GM18873 (cell line): Measurements from ENCODE around the gene FAM199X.
A peak's percentile ranks its signal among the peaks of the same experiment; 100 is the strongest.

ENCODE experiments used
- ATAC-seq: cut with Tn5 transposase; IDR thresholded peaks from one replicate; pipeline ENCODE4 v1.9.1; 2021; ENCODE audit warnings: mild to moderate bottlenecking, moderate library complexity, moderate number of reproducible peaks; ENCODE audit not compliant: unreplicated experiment, low FRiP score

FAM199X gene

DNA sequence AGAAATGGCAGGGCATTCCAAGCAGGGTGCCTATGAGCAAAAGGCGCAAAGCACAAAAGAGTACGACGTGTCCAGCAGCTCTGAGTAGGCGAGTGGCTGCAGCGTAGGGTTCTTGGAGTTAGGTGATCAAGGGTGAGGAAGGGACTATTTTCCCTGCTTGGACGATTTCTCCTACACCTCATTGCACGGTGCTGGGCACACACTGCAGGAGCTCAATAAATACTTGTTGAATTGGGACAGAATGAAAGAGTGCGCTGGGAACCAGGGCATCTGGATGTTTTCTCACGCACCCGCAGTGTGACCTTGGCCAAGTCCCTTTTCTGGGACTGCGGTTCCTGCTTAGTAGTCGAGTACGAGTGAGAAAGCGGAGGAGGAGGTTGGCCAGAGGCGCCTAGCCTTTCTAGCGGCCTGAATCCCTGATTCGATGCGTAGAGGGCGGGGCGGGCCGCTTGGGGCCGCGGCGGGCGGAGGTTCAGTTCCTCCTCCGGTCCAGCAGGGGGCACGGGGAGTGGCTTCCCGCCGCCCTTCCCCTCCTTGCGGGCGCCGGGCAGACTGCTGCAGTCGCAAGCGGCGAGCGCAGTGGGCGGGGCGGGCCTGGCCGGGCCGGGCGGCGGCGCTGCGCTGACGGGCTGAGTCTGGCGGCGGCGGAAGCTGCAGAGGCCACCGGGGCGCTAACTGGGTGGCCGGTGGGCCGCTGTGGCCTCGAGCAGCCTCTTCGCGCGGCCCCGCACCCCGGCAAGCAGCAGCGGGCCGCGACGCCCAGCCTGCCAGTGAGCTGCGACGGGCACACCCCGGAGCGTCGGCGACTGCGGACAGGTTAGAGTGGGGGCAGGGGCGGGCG lies at the start of gene FAM199X:
FAM199X (plus strand) TSS at position 560 of the 841 bp plus-strand sequence. CDS start 333 bp downstream, outside the sequence.
- peak; percentile 90 for ATAC-seq

DNA sequence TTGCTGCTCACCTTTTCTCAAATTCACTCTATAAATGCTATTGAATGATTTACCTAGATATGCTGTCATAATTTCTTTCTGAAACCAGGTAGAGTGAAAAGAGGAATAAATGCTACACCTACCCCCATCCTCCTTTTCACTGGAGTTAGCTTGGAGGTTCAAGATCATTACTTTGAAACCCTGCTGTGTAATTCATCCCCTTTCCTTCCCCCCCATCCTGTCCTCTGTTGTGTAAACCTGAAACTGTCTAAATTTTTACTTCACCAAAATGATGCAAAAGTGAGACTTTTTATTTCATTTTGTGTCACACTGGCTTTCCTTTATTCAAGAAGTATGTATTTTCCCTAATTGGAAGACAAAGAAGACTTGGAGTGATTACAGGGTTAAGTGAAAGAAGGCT lies 48.5 kb upstream of the FAM199X start:
- no peak for ATAC-seq

DNA sequence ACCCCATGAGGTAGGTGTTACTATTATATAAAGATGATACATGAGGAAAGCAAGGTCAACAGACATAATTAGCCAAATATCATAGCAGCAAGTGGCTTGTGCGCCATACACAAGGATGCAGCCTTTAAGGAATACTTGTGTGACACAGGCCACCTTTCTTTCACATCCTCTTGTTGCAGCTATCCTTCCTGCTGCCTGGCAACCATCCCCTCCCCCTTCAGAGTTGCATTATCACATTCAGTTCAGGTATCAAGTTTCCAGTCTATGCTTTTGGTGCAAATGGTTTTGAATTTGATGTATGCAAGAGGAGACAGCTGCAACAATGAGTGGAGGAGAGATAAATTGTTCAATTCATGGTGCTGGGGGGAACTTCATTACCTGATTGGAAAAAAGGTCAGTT lies 47.5 kb upstream of the FAM199X start:
- ATAC-seq: no peak

DNA sequence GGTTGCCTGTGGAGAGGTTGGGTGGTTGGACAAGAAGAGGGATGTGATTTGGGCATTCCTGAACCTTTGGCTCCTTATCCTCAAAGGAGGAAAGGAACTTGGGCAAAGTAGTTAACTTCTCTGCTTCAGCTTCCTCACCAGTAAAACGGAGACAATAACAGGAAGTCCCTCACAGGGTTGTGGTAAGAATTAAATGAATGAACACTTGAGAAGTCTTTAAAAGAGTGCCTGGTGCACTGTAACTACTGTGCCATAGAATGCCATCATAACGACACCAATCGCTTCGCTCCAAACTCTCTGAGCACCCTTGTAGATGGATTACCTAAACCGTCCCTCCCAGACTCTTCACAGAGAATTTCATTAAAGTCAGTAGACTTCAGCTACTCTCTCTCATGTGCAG lies 43.4 kb upstream of the FAM199X start:
- no peak for ATAC-seq

DNA sequence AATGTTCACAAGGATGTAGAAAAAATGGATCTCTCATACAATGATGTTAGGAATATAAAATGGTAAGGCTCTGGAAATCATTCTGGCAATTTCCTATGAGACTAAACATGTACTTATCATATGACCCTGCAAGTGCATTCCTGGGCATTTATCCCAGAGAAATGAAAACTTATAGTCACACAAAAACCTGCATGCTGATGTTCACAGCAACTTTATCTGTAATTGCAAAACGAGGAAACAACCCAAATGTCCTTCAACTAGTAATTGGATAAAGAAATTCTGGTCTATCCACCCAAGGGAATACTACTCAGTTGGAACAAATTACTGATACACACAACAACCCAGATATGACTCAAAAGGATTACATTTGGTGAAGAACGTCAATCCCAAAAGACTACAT lies 39.4 kb upstream of the FAM199X start:
- no peak for ATAC-seq

DNA sequence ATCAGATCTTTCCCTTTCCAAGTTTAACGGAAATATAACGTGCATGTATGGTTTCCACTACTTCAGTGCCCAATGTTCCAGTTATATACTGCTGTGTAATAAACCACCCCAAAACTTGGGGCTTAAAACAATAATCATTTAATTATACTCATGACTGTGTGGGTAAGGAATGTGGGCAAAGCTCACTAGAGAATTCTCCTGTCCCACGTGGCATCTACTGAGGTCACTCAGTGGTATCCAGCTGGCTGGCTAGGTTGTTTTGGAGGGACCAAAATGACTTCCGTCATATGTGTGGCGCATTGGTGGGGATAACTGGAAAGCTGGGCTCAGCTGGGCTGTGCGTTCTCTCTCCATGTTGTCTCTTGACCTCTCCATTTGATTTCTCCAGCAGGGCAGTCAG lies 35.4 kb upstream of the FAM199X start:
- ATAC-seq: no peak

DNA sequence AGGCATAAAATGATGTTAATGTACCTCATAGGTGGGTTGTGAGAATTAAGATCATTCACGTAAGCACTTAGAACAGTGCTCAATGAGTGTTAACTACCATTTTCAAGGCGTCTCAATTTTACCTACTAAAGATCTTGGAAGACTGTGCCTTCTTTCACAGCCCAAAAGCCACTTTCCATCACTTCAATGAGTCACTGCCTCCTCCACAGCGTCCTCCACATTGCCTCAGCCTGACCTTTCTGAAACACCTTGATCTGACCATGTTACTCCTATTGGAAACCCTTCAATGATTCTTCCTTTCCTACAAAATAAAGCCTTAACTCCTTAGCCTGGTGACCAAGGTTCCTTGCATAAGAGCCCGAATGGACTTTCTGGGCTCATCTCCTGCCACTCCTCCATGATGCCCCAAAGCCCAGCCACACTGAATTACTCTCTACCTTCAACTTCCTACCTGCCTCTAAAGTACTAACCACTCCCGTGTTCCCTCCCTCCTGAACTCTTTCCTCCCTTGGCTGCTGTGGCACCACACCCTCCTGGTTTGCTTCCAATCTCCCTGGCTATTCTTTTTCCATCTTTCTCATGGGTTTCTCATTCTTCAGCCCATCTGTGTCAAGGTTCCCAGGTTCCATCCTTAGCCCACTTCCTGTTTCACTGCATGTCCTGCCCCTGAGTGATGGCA lies 31.5 kb upstream of the FAM199X start:
- ATAC-seq: no peak

DNA sequence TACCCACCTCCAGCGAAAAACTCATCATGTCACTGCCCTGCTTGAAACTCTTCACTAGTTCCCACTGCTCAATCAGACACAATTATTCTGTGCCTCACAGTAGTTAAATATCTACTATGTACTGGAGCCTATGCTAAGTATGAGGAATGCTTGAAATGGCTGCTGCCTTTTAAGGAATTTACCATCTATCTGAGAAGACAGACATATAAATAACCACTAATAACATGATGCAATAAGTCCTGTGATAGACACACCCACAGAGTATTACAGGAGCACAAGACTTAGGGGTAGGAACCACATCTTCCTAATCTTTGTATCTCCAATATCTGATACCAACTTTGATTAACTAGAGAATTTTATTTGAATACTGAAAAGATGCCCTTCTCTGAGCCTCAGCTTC lies 30.6 kb upstream of the FAM199X start:
- no peak for ATAC-seq

DNA sequence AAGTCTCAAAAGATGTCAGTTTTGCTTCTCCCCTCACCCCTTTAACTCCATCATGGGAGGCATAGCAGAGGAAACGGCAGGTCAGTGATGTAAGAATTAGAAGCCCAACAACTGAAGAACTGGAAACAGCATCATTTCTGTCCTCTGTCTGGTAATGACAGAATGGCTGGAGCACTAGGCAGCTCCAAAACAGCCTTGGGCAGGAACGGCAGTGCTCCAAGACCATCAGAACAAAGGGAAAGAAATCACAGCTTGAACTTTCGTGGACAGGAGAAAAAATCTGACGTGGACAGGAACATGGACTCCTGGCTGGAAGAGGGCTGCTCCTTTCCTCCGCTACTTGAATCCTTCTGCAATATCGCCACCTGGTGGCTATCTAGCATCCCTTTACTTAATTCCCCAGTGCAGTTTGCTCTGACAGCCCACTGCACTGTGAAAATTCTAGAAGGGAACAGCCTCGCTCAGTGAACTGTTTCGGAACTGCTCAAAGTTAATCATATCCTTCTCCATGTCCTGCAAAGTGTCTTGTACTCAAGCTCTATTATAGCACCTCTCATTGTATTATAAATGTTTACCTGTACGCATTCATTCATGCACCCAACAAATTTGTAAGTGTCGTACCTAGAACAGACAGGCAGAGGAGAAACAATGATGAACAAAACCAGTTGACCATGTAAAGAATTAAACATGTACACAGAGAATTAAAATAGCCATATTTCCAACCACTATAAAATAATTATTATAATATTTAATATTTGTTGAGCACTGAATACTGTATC lies 29.8 kb upstream of the FAM199X start:
- ATAC-seq: peak; percentile 74

DNA sequence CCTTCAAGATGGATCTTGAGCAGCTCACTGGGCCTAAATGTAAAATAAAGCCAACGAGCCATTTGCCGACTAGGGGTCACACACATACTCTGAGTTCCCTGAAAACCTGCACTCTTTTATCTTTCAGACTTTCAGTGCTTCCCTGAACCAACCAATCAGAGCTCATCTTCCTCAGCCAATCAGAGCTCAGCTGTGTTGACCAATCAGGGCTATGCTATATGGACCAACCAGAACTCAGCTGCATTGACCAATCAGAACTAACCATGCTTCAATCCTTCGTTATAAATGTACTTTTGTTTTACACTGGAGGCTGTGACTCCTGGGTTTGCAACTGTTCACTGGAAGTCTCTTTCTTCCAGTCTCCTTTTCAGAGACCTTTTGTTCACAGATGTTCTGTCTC lies 28.8 kb upstream of the FAM199X start:
- ATAC-seq: no peak

DNA sequence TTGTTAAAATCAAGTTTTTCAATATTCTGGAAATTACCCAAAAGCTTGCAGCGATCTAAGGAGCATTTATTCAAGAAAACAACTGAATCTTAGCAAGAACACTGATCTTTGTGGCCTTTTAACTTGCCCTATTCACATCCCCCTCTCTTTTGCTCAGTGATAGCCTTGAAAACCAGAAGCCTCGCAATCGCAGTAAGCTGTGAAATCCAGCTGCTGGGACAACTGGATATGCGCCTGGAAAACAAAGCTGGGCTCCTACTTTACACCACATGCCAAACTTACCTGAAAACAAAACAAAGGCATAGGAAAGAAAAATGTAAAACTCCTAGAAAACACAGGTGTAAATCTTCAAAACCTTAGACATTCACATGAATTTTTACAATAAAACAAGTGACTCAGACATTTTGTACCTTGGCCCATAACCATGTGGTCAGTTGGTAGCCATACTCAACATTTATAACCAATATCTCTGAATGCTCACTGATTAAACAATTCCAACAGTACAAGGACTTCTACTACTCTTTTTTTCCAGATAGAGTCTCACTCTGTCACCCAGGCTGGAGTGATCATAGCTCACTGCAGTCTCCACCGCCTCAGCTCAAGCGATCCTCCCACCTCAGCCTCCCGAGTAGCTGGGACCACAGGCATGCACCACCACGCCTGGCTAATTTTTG lies 25.0 kb upstream of the FAM199X start:
- no peak for ATAC-seq

DNA sequence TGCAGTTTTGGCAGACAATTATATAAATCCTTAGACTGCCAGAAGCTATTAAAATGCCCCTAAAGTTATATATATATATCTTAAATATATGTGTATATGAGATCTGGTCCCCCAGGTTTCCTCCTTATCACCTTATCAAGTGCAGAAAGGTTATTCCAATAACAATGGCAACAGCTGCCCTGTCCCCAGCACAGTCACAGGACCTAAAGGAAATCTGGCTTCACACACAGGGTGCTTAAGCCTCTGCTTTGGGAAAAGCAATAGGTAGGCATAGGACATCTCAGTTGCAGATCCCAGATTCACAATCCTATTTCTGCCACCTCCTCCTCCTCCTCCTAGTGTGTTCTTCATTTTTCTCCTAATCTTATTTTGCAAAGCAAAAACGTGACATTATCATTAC lies 15.2 kb upstream of the FAM199X start:
- no peak for ATAC-seq

DNA sequence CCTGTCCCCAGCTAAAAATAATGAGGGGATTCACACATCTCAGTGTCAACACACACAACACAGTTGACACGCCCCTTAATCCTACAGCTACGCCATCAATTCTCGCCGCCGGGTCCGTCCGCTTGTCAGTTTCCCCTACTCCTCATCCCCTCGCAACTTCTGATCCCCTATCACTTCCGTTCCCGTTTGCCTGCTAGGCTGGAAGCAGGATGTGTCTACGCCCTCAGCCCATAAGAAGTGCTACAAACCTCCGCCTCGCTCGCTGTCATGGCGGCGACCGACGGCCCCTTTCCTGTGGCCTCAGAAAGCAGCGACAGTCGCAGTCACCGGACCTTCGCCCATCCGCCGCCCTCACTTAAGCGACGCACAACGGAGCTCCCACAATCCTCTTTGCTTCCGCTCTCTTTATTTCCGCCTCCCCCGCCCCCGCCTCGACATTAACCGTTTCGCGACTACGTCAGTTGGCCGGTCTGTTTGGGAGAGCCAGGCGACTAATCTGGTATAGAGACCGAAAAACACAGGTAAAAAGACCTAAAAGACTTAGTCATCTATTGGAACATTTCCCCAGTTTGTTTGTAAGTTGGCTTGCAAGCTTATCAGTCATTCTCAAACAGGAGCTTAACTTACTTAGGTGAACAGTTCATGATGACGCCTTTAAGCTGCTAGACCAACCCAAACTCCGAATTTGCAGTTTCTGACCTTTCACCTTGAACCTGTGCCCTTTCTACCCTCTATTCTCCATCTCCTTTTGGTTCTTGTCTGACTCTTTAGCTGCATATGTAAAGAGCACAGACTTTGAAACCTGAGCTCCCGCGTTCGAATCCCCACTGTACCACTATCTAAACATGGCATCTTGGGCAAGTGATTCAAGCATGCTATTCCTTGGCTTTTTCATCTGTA lies 9.4 kb upstream of the FAM199X start, which contains the start of gene SLC25A53:
SLC25A53 (minus strand) TSS at position 380 of the 900 bp plus-strand sequence. CDS start 51,752 bp downstream, outside the sequence.
- ATAC-seq: peak; percentile 82

DNA sequence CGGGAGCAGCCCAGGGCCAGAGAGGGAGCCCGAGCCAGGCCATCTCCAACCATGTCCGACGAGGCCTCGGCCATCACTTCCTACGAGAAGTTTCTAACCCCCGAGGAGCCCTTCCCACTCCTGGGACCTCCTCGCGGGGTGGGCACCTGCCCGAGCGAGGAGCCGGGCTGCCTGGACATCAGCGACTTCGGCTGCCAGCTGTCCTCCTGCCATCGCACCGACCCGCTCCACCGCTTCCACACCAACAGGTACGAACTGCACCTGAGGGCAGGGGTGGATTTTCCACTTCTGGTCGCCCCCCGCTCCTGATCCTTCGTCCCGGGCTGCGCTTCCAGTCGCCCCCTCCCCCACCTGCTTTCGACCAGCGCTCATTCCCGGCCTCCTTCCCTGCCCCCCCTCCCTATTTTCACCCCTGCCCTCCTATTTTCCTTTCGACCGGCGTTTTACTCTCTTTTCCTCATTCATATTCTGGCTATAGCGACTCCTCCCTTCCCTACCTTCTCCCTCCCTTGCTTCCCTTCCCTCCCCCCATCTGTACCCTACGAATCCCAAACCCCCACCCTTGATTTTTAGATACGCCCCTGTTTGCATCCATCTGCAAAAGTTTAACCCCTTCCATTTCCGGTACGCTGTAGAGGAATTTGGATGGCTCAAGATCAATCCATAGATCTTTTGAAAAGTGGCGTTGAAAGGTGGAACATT lies 633 bp downstream of the FAM199X start:
- ATAC-seq: no peak

DNA sequence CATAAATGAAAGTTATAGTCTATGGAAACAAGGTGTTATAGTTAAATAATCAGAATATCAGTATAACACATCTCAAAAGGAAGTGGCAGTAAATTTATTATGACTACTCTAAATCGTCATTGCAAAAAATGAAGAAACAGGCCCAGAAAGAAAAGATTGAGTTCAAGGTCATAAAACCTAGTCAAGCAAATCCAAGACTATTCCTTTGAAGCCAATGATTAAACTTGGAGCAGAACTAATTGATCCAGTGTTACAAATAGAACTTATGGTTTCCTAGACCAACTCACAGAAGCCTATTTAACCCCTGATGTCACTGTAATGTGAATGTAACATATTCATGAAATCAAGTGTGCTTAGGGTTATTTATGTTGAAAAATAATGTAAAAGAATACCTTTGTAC lies 1.9 kb downstream of the FAM199X start:
- no peak for ATAC-seq

DNA sequence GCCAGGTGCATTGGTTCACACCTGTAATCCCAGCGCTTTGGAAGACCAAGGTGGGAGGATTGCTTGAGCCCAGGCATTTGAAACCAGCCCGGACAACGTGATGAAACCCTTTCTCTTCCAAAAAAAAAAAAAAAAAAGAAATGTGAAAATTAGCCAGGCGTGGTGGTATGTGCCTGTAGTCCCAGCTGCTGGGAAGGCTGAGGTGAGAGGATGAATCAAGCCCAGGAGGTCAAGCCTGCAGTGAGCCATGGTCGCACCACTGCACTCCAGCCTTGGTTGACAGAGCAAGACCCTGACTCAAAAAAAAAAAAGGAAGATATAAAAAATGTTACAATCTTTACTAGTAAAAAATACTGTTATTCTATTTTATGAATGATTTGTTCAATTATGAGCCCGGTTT lies 5.9 kb downstream of the FAM199X start:
- ATAC-seq: no peak

DNA sequence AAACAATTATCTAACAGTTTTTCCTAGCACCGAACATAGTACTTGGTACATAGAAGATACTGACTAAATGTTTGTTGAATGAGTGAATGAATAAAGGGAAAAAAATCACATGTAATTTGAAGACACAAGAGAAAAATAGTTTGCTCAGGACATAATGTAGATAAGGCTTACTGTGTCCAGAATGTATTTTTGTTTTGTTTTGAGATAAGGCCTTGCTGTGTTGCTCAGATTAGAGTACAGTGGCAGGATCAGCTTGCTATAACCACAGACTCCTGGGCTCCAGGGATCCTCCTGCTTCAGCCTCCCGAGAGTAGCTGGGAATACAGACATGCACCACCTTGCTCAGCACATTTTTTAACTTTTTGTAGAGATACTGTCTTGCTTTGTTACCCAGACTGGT lies 6.5 kb downstream of the FAM199X start:
- ATAC-seq: no peak

DNA sequence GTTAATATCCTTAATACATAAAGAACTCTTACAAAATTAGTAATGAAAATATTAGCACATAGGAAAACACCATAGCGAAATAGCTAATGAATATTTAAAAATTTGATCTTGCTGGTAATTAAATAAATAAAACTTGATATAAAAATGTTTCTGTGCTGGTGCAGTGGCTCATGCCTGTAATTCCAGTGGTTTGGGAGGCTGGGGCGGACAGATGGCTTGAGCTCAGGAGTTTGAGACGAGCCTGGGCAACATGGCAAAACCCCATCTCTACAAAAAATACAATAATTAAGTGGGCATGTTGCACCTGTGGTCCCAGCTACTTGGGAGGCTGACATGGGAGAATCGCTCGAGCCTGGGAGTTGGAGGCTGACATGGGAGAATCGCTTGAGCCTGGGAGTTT lies 7.6 kb downstream of the FAM199X start:
- ATAC-seq: no peak

DNA sequence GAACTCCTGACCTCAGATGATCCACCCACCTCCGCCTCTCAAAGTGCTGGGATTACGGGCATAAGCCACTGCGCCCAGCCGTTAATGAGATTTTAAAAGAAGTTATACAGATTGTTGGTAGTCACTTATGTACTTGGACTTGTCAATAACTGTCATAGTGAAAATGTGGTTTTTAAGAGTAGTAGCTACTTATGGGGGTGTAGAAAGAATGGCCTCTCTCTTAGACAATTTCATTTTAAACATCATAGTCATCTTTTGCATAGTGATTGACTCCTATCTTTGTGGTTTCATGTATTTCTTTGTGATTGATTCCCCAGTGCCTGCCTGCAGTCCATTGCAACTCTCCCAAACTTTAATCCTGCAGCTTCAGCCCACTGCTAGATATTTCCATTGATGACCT lies 17.4 kb downstream of the FAM199X start:
- no peak for ATAC-seq
